GM23248 (cell line): ENCODE data around the gene SFRP5. TPM values are rescaled to one million over a fixed set of nuclear protein-coding genes. Genes with fewer than 3 reads are reported as not detected.

Source experiments
- DNase-seq: peaks from one replicate; pipeline ENCODE4 v3.0.0-alpha.2; 2015
- H2AFZ ChIP-seq: fragments of 200-600 bp; sonication (generic); 2 replicates; pipeline ENCODE4 v1.6.1; 2016; ENCODE audit warnings: antibody characterized with exemption
- H3F3A ChIP-seq: fragments of 200-600 bp; sonication (generic); 2 replicates; pipeline ENCODE4 v1.6.1; 2016; ENCODE audit warnings: mild to moderate bottlenecking, antibody characterized with exemption, mixed run types; ENCODE audit not compliant: insufficient read depth
- H3K27ac ChIP-seq: fragments of 200-600 bp; sonication (generic); 2 replicates; pipeline ENCODE4 v1.5.1; 2016; ENCODE audit warnings: mild to moderate bottlenecking
- H3K27me3 ChIP-seq: fragments of 200-600 bp; sonication (generic); replicated peaks from 2 replicates; pipeline ENCODE4 v1.6.1; 2016; ENCODE audit warnings: mild to moderate bottlenecking; ENCODE audit not compliant: insufficient read depth
- H3K36me3 ChIP-seq: fragments of 200-600 bp; sonication (generic); 2 replicates; pipeline ENCODE4 v1.6.1; 2016; ENCODE audit warnings: low read depth, mild to moderate bottlenecking
- H3K4me1 ChIP-seq: fragments of 200-600 bp; sonication (generic); 2 replicates; pipeline ENCODE4 v1.6.1; 2016; ENCODE audit warnings: mild to moderate bottlenecking; ENCODE audit not compliant: insufficient read depth
- H3K4me2 ChIP-seq: fragments of 200-600 bp; sonication (generic); one replicate; pipeline ENCODE4 v1.6.1; 2016; ENCODE audit warnings: mild to moderate bottlenecking; ENCODE audit not compliant: unreplicated experiment
- H3K4me3 ChIP-seq: fragments of 200-600 bp; sonication (generic); 2 replicates; pipeline ENCODE4 v1.5.1; 2016; ENCODE audit warnings: mild to moderate bottlenecking
- H3K79me2 ChIP-seq: fragments of 200-600 bp; sonication (generic); 2 replicates; pipeline ENCODE4 v1.6.1; 2016; ENCODE audit warnings: mild to moderate bottlenecking; ENCODE audit not compliant: insufficient read depth
- H3K9ac ChIP-seq: fragments of 200-600 bp; sonication (generic); 2 replicates; pipeline ENCODE4 v1.6.1; 2016; ENCODE audit warnings: mild to moderate bottlenecking
- H3K9me2 ChIP-seq: fragments of 200-600 bp; sonication (generic); 2 replicates; pipeline ENCODE4 v1.6.1; 2016; ENCODE audit warnings: mixed run types, mild to moderate bottlenecking, moderate library complexity; ENCODE audit not compliant: insufficient read depth
- H3K9me3 ChIP-seq: fragments of 200-600 bp; sonication (generic); one replicate; pipeline ENCODE4 v1.6.1; 2017; ENCODE audit warnings: low read depth
- H4K20me1 ChIP-seq: fragments of 200-600 bp; sonication (generic); 2 replicates; pipeline ENCODE4 v1.6.0; 2016; ENCODE audit not compliant: insufficient read depth
- EZH2 ChIP-seq: fragments of 200-600 bp; sonication (generic); IDR thresholded peaks from 2 replicates; pipeline ENCODE4 v1.6.1; 2018; ENCODE audit warnings: antibody characterized with exemption, mild to moderate bottlenecking; ENCODE audit not compliant: insufficient read depth, poor library complexity, severe bottlenecking
- EZH2phosphoT487 ChIP-seq: fragments of 200-600 bp; sonication (generic); IDR thresholded peaks from 2 replicates; pipeline ENCODE4 v1.6.1; 2018; ENCODE audit warnings: antibody characterized with exemption, moderate library complexity, mild to moderate bottlenecking, low read depth; ENCODE audit not compliant: insufficient read depth
- WGBS, 2 experiments: methylation state at CpG; one replicate each; pipeline ENCODE4 v1.1.6; 2015 to 2017; ENCODE audit warnings: low lambda C conversion rate in 2 of 2, low coverage in 1 of 2; ENCODE audit errors: missing lambda C conversion rate in 2 of 2; 5-methylcytosine and 5-hydroxymethylcytosine counted together
- in situ Hi-C: fragments of 300-500 bp; cut with MboI; formaldehyde crosslinking; loops from 2 replicates; pipeline ENCODE4 v1.15.0; 2020
- polyA plus RNA-seq: library from polyadenylated mRNA; unstranded; fragments of >200 nt; fragmentation: Nextera tagmentation; extraction: Ambion mirVana; gene quantifications from 2 replicates; pipeline ENCODE4 v1.2.1, GENCODE V29; 2016
- total RNA-seq: library from RNA; depleted of rRNA; stranded (reverse); fragments of >200 nt; shearing (Covaris generic); gene quantifications from 2 replicates; pipeline ENCODE4 v1.2.3, GENCODE V29; 2014

Gene SFRP5
- total and polyA plus RNA-seq, 2 experiments from 2014 or later = not detected

GRCh38 chr10:97738616-97739015 lies 33.2 kb downstream of the SFRP5 start:
- Histone ChIP-seq H3K27ac (no peak overlapping the region), H3K4me1 (peaks cover 11% of the 10 kb centered on the region), H3K27me3 (no peaks in the 10 kb centered on the region), H3K9me3 (no peaks in the 10 kb centered on the region), H3K9me2 (no peaks in the 10 kb centered on the region), H3K4me2 (peak overlapping the region; percentile 93), H3K79me2 (peaks cover 65% of the 10 kb centered on the region), H3K9ac (peak overlapping the region; percentile 97), H3K4me3 (peak overlapping the region; percentile 95; the same call in 1 of the 2 replicates), H3K36me3 (peaks cover 11% of the 10 kb centered on the region), H3F3A (peaks cover 6% of the 10 kb centered on the region; the same call in 1 of the 2 replicates), H4K20me1 (0 out of 2 replicates have a peak, but pooled peaks cover 5% of the 10 kb centered on the region), H2AFZ (no peak overlapping the region)
- WGBS, 2 experiments = 84 to 89% methylated on average over 4 of the region's 4 CpGs
- DNase-seq = no peak
- in situ Hi-C loops = no loop called here
- no peak for TF ChIP-seq EZH2
- TF ChIP-seq EZH2phosphoT487 = no peak

GRCh38 chr10:97737770-97738265 lies 34.0 kb downstream of the SFRP5 start:
- 32% methylated on average over 14 of the region's 14 CpGs for WGBS, 2 experiments
- peak overlapping the region; percentile 93 for H3K4me2 ChIP-seq
- 0 out of 2 replicates have a peak, but pooled peaks cover 5% of the 10 kb centered on the region for H4K20me1 ChIP-seq
- H3K9me3 ChIP-seq = no peaks in the 10 kb centered on the region
- peak overlapping the region; percentile 90 for H3K27ac ChIP-seq
- H3K27me3 ChIP-seq = no peaks in the 10 kb centered on the region
- H3F3A ChIP-seq = peaks cover 6% of the 10 kb centered on the region; the same call in 1 of the 2 replicates
- no peak for TF ChIP-seq EZH2phosphoT487
- no peak for TF ChIP-seq EZH2
- in situ Hi-C loops = no loop called here
- H3K4me3 ChIP-seq = peak overlapping the region; percentile 95
- H3K4me1 ChIP-seq = peaks cover 11% of the 10 kb centered on the region
- H3K9me2 ChIP-seq = no peaks in the 10 kb centered on the region
- H3K36me3 ChIP-seq = peaks cover 11% of the 10 kb centered on the region
- H2AFZ ChIP-seq = peak overlapping the region; percentile 90
- no peak for DNase-seq
- peaks cover 57% of the 10 kb centered on the region for H3K79me2 ChIP-seq
- peak overlapping the region; percentile 97 for H3K9ac ChIP-seq

GRCh38 chr10:97736902-97737769 lies 34.7 kb downstream of the SFRP5 start, which contains the start of gene ZFYVE27:
ZFYVE27 (plus strand) TSS chr10:97737128; CDS start chr10:97738478, 1,350 bp downstream.
- H3K27me3 ChIP-seq = no peaks in the 10 kb centered on the region

DNA sequence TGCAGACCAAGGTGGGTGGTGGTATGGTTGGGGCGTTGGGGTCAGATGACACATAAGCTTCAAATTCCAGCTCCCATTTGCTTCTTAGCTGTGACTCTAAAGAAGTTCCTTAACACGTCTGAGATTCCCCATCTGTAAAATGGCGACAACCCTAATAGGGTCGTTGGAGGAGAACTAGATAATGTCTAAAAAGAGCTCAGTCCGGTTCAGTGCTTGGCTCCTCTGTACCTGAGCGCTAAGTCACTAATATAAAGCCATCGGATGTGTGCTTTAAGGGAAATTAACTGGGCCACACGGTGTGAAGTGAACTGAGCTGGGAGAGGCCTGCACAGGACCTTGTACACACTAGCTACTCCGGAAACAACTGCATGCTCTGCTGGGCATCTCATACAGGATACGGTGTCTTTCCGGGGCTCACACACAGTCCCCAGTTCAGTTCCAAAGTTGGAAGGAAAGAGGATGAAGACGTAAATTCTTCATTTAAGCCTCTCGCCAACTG lies 35.3 kb downstream of the SFRP5 start:
- Histone ChIP-seq H3K4me2 (peak overlapping the region; percentile 60), H3K27me3 (no peaks in the 10 kb centered on the region), H3K4me1 (peaks cover 11% of the 10 kb centered on the region), H2AFZ (peak overlapping the region; percentile 90), H3F3A (peaks cover 6% of the 10 kb centered on the region; the same call in 1 of the 2 replicates), H3K4me3 (peak overlapping the region; percentile 95), H3K9ac (peak overlapping the region; percentile 97), H4K20me1 (0 out of 2 replicates have a peak, but pooled peaks cover 5% of the 10 kb centered on the region), H3K9me2 (no peaks in the 10 kb centered on the region), H3K79me2 (peaks cover 44% of the 10 kb centered on the region), H3K36me3 (peaks cover 11% of the 10 kb centered on the region), H3K27ac (no peak overlapping the region), H3K9me3 (no peaks in the 10 kb centered on the region)
- 56% methylated on average over 13 of the region's 13 CpGs for WGBS, 2 experiments
- in situ Hi-C loops = no loop called here
- no peak for DNase-seq
- TF ChIP-seq EZH2phosphoT487 (no peak), EZH2 (no peak)

More at GRCh38 chr10:97736902-97737769, 34.7 kb downstream of the SFRP5 start, which contains the start of gene ZFYVE27:
- in situ Hi-C loops = no loop called here
- Histone ChIP-seq H3K4me1 (peaks cover 11% of the 10 kb centered on the region), H2AFZ (peak within 1 kb of the TSS; percentile 90), H3K4me3 (peak within 1 kb of the TSS; percentile 95), H3K27ac (peak within 1 kb of the TSS; percentile 90), H3K79me2 (peaks cover 50% of the 10 kb centered on the region), H3K9me3 (no peaks in the 10 kb centered on the region), H3F3A (peaks cover 6% of the 10 kb centered on the region; the same call in 1 of the 2 replicates), H3K9ac (peak within 1 kb of the TSS; percentile 97), H3K4me2 (peak within 1 kb of the TSS; percentile 93), H4K20me1 (0 out of 2 replicates have a peak, but pooled peaks cover 5% of the 10 kb centered on the region), H3K36me3 (peaks cover 11% of the 10 kb centered on the region), H3K9me2 (no peaks in the 10 kb centered on the region)
- no peak for TF ChIP-seq EZH2phosphoT487
- no peak for TF ChIP-seq EZH2
- WGBS, 2 experiments = 1% methylated on average over 64 to 67 of the region's 72 CpGs
- DNase-seq = peak; percentile 98
